K562 (cell line): ENCODE data around the gene ENO3. TPM values are rescaled to one million over a fixed set of nuclear protein-coding genes. Genes with fewer than 3 reads are reported as not detected.

ENCODE experiments used
- AFF1 ChIP-seq, 2 experiments: fragments of 450-650 bp; IDR thresholded peaks; 2 replicates each; pipeline ENCODE4 v1.6.1; 2018; ENCODE audit warnings: mild to moderate bottlenecking in 2 of 2, low read depth in 1 of 2; ENCODE audit not compliant: partially characterized antibody in 2 of 2
- ATF6 ChIP-seq: sonication (generic); formaldehyde crosslinking; IDR thresholded peaks from 2 replicates; pipeline ENCODE4 v1.4.0; 2020; ENCODE audit warnings: mild to moderate bottlenecking, missing genetic modification reagents
- CHD1 ChIP-seq: fragments of 200-600 bp; sonication (generic); IDR thresholded peaks from one replicate; pipeline ENCODE4 v1.6.1; 2012; ENCODE audit warnings: mild to moderate bottlenecking, moderate library complexity, low read length, inconsistent platforms
- FOXM1 ChIP-seq, 2 experiments: fragments of 450-650 bp in 1 of 2; sonication (generic) in 1 of 2; formaldehyde crosslinking in 1 of 2; IDR thresholded peaks; 2 replicates each; pipeline versions ENCODE4 v1.6.1 to v1.9.0; 2017 to 2022; ENCODE audit warnings: low read depth in 2 of 2, mild to moderate bottlenecking in 2 of 2, missing genetic modification reagents in 1 of 2, moderate library complexity in 1 of 2
- GATAD2A ChIP-seq: fragments of 450-650 bp; IDR thresholded peaks from 2 replicates; pipeline ENCODE4 v1.6.1; 2017
- NBN ChIP-seq: fragments of 450-650 bp; IDR thresholded peaks from 2 replicates; pipeline ENCODE4 v1.6.1; 2016; ENCODE audit warnings: low read depth, mild to moderate bottlenecking
- NFIC ChIP-seq: fragments of 450-650 bp; IDR thresholded peaks from 2 replicates; pipeline ENCODE4 v1.6.1; 2017; ENCODE audit warnings: mild to moderate bottlenecking, inconsistent platforms
- NFRKB ChIP-seq: fragments of 450-650 bp; IDR thresholded peaks from 2 replicates; pipeline ENCODE4 v1.6.1; 2016; ENCODE audit warnings: low read depth
- RBM22 ChIP-seq: fragments of 200-400 bp; formaldehyde crosslinking; IDR thresholded peaks from 2 replicates; pipeline ENCODE4 v1.6.1; 2018; ENCODE audit warnings: low read length, low read depth; ENCODE audit not compliant: poor library complexity, severe bottlenecking
- SP1 ChIP-seq: sonication (generic); formaldehyde crosslinking; IDR thresholded peaks from 2 replicates; pipeline ENCODE4 v1.8.1; 2022; ENCODE audit warnings: mild to moderate bottlenecking, missing genetic modification reagents
- TEAD4 ChIP-seq, 2 experiments: sonication (generic) in 1 of 2; formaldehyde crosslinking in 1 of 2; IDR thresholded peaks; 2 replicates each; pipeline versions ENCODE4 v1.6.1 to v1.8.0; 2012 to 2022; ENCODE audit warnings: borderline replicate concordance in 1 of 2, inconsistent platforms in 1 of 2, low read length in 1 of 2, mild to moderate bottlenecking in 1 of 2, missing genetic modification reagents in 1 of 2
- ZBTB33 ChIP-seq: sonication (generic); formaldehyde crosslinking; IDR thresholded peaks from 2 replicates; pipeline ENCODE4 v1.8.1; 2023; ENCODE audit warnings: mild to moderate bottlenecking, missing genetic modification reagents
- ZBTB7A ChIP-seq: IDR thresholded peaks from 2 replicates; pipeline ENCODE4 v1.6.1; 2011; ENCODE audit warnings: low read depth, mild to moderate bottlenecking, low read length, moderate library complexity, borderline replicate concordance; ENCODE audit not compliant: control insufficient read depth
- polyA plus RNA-seq, 8 experiments: library from polyadenylated mRNA; depleted of rRNA in 4 of 8; stranded (reverse) in 5 of 8; unstranded in 3 of 8; fragments of >200 nt; fragmentation: Nextera tagmentation in 2 of 8; fragmentation: Illumina TruSeq in 1 of 8; extraction: Ambion mirVana in 2 of 8; extraction: Trizol in 1 of 8; gene quantifications; 2 replicates each; pipeline versions ENCODE4 v1.2.1 to v1.2.3, GENCODE V29; 2011 to 2014; ENCODE audit warnings: inconsistent platforms in 1 of 8, missing spikeins in 1 of 8
- total RNA-seq, 7 experiments: library from RNA; depleted of rRNA in 6 of 7; stranded (reverse); fragments of >200 nt in 6 of 7; fragmentation: Illumina TruSeq in 2 of 7; extraction: Trizol in 2 of 7; gene quantifications; 2 replicates each; pipeline versions ENCODE4 v1.2.1 to v1.2.3, GENCODE V29; 2011 to 2021; ENCODE audit warnings: low replicate concordance in 1 of 7

Gene ENO3
- total and polyA plus RNA-seq, 9 of the 15 experiments (the other 6 are each of a cell fraction or from before 2014, with no cell fraction given): 5.7 to 17.2 (median 9.9) TPM

- TF ChIP-seq SP1 (CRISPR knock-in tag): peak; percentile 68; the same call in 1 of the 2 replicates
- 0 out of 2 replicates have a peak, but pooled peaks have one; percentile 28 for TF ChIP-seq ATF6 (CRISPR knock-in tag)
- peak; percentile 96 for TF ChIP-seq ZBTB7A
- TF ChIP-seq NFRKB: peak; percentile 95
- no peak for TF ChIP-seq GATAD2A
- TF ChIP-seq TEAD4 (IDR thresholded peaks at IDR 0.05; ENCODE audit: low read length): no peak
- TF ChIP-seq TEAD4 (CRISPR knock-in tag; IDR thresholded peaks at IDR 0.05; ENCODE audit: borderline replicate concordance): no peak
- peak in 1 of 2 experiments; percentile 51 for TF ChIP-seq AFF1 (IDR thresholded peaks at IDR 0.05; ENCODE audit: low read depth in 1 of 2, partially characterized antibody in 2 of 2)
- TF ChIP-seq CHD1: peak; percentile 17
- TF ChIP-seq FOXM1 (IDR thresholded peaks at IDR 0.05; ENCODE audit: low read depth): no peak
- 0 out of 2 replicates have a peak, but pooled peaks have one; percentile 43 for TF ChIP-seq FOXM1 (CRISPR knock-in tag; IDR thresholded peaks at IDR 0.05; ENCODE audit: low read depth)
- TF ChIP-seq NFIC: peak; percentile 27; the same call in 1 of the 2 replicates
- TF ChIP-seq ZBTB33 (CRISPR knock-in tag): peak; percentile 58; the same call in 1 of the 2 replicates
- peak; percentile 53 for TF ChIP-seq RBM22
- peak; percentile 44; the same call in 1 of the 2 replicates for TF ChIP-seq NBN
Measured at GRCh38 chr17:4967539-4968485, 16.9 kb downstream of the ENO3 start, which contains the start of gene SPAG7 (continued).
